Mesodermal cell (in vitro differentiated cells): ENCODE data around the gene AGBL1.

ENCODE experiments used
- H3K27ac ChIP-seq: 2 replicates; pipeline ENCODE4 v1.7.0; 2013; ENCODE audit warnings: mild to moderate bottlenecking, low read depth, low read length, moderate library complexity; ENCODE audit not compliant: severe bottlenecking
- H3K36me3 ChIP-seq: 2 replicates; pipeline ENCODE4 v1.7.1; 2013; ENCODE audit warnings: mild to moderate bottlenecking, low read length, moderate library complexity; ENCODE audit not compliant: control insufficient read depth, insufficient read depth
- H3K4me1 ChIP-seq: one replicate; pipeline ENCODE4 v1.7.1; 2013; ENCODE audit warnings: mild to moderate bottlenecking, low read length; ENCODE audit not compliant: insufficient read depth, control insufficient read depth, poor library complexity, severe bottlenecking
- H3K4me3 ChIP-seq: 2 replicates; pipeline ENCODE4 v1.7.0; 2013; ENCODE audit warnings: low read length, control low read depth, mild to moderate bottlenecking; ENCODE audit not compliant: insufficient read depth, poor library complexity, severe bottlenecking; ENCODE audit errors: extremely low read depth
- H3K9me3 ChIP-seq: 2 replicates; pipeline ENCODE4 v1.7.1; 2013; ENCODE audit warnings: mild to moderate bottlenecking, low read length, moderate library complexity; ENCODE audit not compliant: control insufficient read depth
- WGBS, 2 experiments: methylation state at CpG; one replicate each; pipeline ENCODE4 v1.1.5; 2013; ENCODE audit warnings: missing lambda C conversion rate in 2 of 2; ENCODE audit not compliant: insufficient coverage in 2 of 2; 5-methylcytosine and 5-hydroxymethylcytosine counted together

The AGBL1 gene

GRCh38 chr15:86060674-86061073, 19.0 kb upstream of the AGBL1 start:
- H3K27ac ChIP-seq: no peak overlapping the region
- H3K36me3 ChIP-seq: no peaks in the 10 kb centered on the region
- WGBS, 2 experiments: 83 to 93% methylated on average over 1 to 2 of the region's 3 CpGs
- no peaks in the 10 kb centered on the region for H3K9me3 ChIP-seq
- H3K4me3 ChIP-seq: no peak overlapping the region
- no peaks in the 10 kb centered on the region for H3K4me1 ChIP-seq

GRCh38 chr15:86061581-86061980, 18.1 kb upstream of the AGBL1 start:
- H3K36me3 ChIP-seq: no peaks in the 10 kb centered on the region
- no peaks in the 10 kb centered on the region for H3K4me1 ChIP-seq
- WGBS, 2 experiments: 93 to 96% methylated on average over 12 of the region's 12 CpGs

GRCh38 chr15:86062646-86063243, 16.9 kb upstream of the AGBL1 start:
- H3K36me3 ChIP-seq: no peaks in the 10 kb centered on the region
- H3K9me3 ChIP-seq: no peaks in the 10 kb centered on the region
- no peaks in the 10 kb centered on the region for H3K4me1 ChIP-seq
- 91 to 96% methylated on average over 9 to 10 of the region's 10 CpGs for WGBS, 2 experiments
- no peak overlapping the region for H3K27ac ChIP-seq
- H3K4me3 ChIP-seq: no peak overlapping the region

More at GRCh38 chr15:86061581-86061980, 18.1 kb upstream of the AGBL1 start:
- H3K27ac ChIP-seq: no peak overlapping the region
- H3K4me3 ChIP-seq: no peak overlapping the region
- H3K9me3 ChIP-seq: no peaks in the 10 kb centered on the region

- H3K4me1 ChIP-seq: no peaks in the 10 kb centered on the region
- no peaks in the 10 kb centered on the region for H3K36me3 ChIP-seq
- H3K27ac ChIP-seq: no peak overlapping the region
- H3K9me3 ChIP-seq: no peaks in the 10 kb centered on the region
- H3K4me3 ChIP-seq: no peak overlapping the region
- 90 to 93% methylated on average over 7 to 11 of the region's 13 CpGs for WGBS, 2 experiments
These were observed 16.1 kb upstream of the AGBL1 start for GRCh38 chr15:86063356-86064095.

- Histone ChIP-seq H3K36me3 (no peaks in the 10 kb centered on the region), H3K27ac (no peak overlapping the region), H3K9me3 (no peaks in the 10 kb centered on the region), H3K4me3 (no peak overlapping the region), H3K4me1 (no peaks in the 10 kb centered on the region)
- 82 to 91% methylated on average over 7 to 8 of the region's 8 CpGs for WGBS, 2 experiments
These were observed 15.3 kb upstream of the AGBL1 start for GRCh38 chr15:86064326-86064725.

GRCh38 chr15:86066174-86066834, 13.4 kb upstream of the AGBL1 start:
- no peaks in the 10 kb centered on the region for H3K9me3 ChIP-seq
- H3K4me1 ChIP-seq: no peaks in the 10 kb centered on the region
- H3K4me3 ChIP-seq: no peak overlapping the region
- 89 to 100% methylated on average over 2 to 3 of the region's 6 CpGs for WGBS, 2 experiments
- no peak overlapping the region for H3K27ac ChIP-seq
- H3K36me3 ChIP-seq: no peaks in the 10 kb centered on the region

GRCh38 chr15:86073281-86073680, 6.4 kb upstream of the AGBL1 start:
- H3K27ac ChIP-seq: no peak overlapping the region
- H3K9me3 ChIP-seq: no peaks in the 10 kb centered on the region
- H3K4me1 ChIP-seq: peaks cover 5% of the 10 kb centered on the region
- H3K4me3 ChIP-seq: no peak overlapping the region
- no CpG with 5 or more reads among the region's 1 CpG for WGBS, 2 experiments
- no peaks in the 10 kb centered on the region for H3K36me3 ChIP-seq

GRCh38 chr15:86076468-86076867, 3.2 kb upstream of the AGBL1 start:
- peaks cover 5% of the 10 kb centered on the region for H3K4me1 ChIP-seq
- H3K36me3 ChIP-seq: no peaks in the 10 kb centered on the region
- no peak overlapping the region for H3K4me3 ChIP-seq
- WGBS, 2 experiments: 43 to 83% methylated on average over 1 to 3 of the region's 3 CpGs
- H3K9me3 ChIP-seq: no peaks in the 10 kb centered on the region
- H3K27ac ChIP-seq: no peak overlapping the region

- Histone ChIP-seq H3K4me1 (peaks cover 5% of the 10 kb centered on the region), H3K4me3 (no peak overlapping the region), H3K27ac (no peak overlapping the region), H3K36me3 (no peaks in the 10 kb centered on the region), H3K9me3 (no peaks in the 10 kb centered on the region)
- WGBS, 2 experiments: 71 to 78% methylated on average over 1 of the region's 2 CpGs
These were observed 2.6 kb upstream of the AGBL1 start for GRCh38 chr15:86077070-86077469.

GRCh38 chr15:86080302-86080701, 631 bp downstream of the AGBL1 start:
- Histone ChIP-seq H3K4me1 (no peaks in the 10 kb centered on the region), H3K4me3 (no peak overlapping the region), H3K9me3 (no peaks in the 10 kb centered on the region), H3K27ac (no peak overlapping the region), H3K36me3 (no peaks in the 10 kb centered on the region)
- WGBS, 2 experiments: 67% methylated on average over 1 of the region's 1 CpG; no CpG with 5 or more reads in 1 of the 2 experiments
